GM12891 (cell line): ENCODE data around the gene FIZ1.

Source experiments
- POLR2A ChIP-seq: IDR thresholded peaks from 2 replicates; pipeline ENCODE4 v1.6.1; 2011; ENCODE audit warnings: low read depth, low read length, control low read depth
- POLR2AphosphoS5 ChIP-seq: IDR thresholded peaks from 2 replicates; pipeline ENCODE4 v1.6.1; 2011; ENCODE audit warnings: low read depth, low read length, control low read depth

- no peak for TF ChIP-seq POLR2AphosphoS5
- no peak for TF ChIP-seq POLR2A
Measured at GRCh38 chr19:55597501-55597921, 1.8 kb downstream of the FIZ1 start.
